Ectodermal cell (in vitro differentiated cells): ENCODE results near the gene CAB39.
"Not testable (repeated sequence)": the region's sequence is repeated elsewhere in the genome, so short reads cannot be mapped to it uniquely, and the experiment has no call there.

ENCODE experiments used
- H3K27ac ChIP-seq: 2 replicates; pipeline ENCODE4 v1.7.0; 2013; ENCODE audit warnings: mild to moderate bottlenecking, low read depth, low read length; ENCODE audit not compliant: insufficient read depth, poor library complexity, severe bottlenecking
- H3K27me3 ChIP-seq: 2 replicates; pipeline ENCODE4 v1.7.0; 2013; ENCODE audit warnings: mild to moderate bottlenecking, low read length; ENCODE audit not compliant: insufficient read depth, control insufficient read depth, poor library complexity, severe bottlenecking
- H3K36me3 ChIP-seq: one replicate; pipeline ENCODE4 v1.7.0; 2013; ENCODE audit warnings: low read length; ENCODE audit not compliant: control insufficient read depth, insufficient read depth
- H3K4me1 ChIP-seq: one replicate; pipeline ENCODE4 v1.7.0; 2013; ENCODE audit warnings: low read length; ENCODE audit not compliant: control insufficient read depth, insufficient read depth
- H3K4me3 ChIP-seq: 2 replicates; pipeline ENCODE4 v1.7.0; 2013; ENCODE audit warnings: low read depth, low read length, control low read depth; ENCODE audit not compliant: insufficient read depth
- H3K9me3 ChIP-seq: 2 replicates; pipeline ENCODE4 v1.7.0; 2013; ENCODE audit warnings: mild to moderate bottlenecking, low read length, moderate library complexity; ENCODE audit not compliant: control insufficient read depth
- WGBS, 2 experiments: methylation state at CpG; one replicate each; pipeline ENCODE4 v1.1.7; 2013; ENCODE audit warnings: missing lambda C conversion rate in 2 of 2; 5-methylcytosine and 5-hydroxymethylcytosine counted together

Gene CAB39

DNA sequence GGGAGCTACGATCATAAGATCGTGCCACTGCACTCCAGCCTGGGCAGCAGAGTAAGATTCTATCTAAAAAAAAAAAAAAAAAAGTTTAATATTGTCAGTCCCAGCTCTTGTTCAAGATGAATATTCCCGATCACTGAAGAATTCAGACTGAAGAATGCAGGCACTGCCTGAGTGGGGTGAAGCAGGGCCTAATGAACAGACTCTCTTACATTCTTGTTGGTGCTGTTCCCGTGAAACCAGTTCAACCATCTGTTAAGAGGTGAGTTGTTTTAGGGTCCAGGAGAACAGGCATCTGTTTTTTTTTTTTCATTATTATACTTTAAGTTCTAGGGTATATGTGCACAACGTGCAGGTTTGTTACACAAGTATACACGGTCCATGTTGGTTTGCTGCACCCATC is 17.1 kb upstream of the CAB39 start:
- Histone ChIP-seq H3K27me3 (no peaks in the 10 kb centered on the region), H3K9me3 (no peaks in the 10 kb centered on the region), H3K4me3 (no peak overlapping the region), H3K4me1 (no peaks in the 10 kb centered on the region), H3K36me3 (no peaks in the 10 kb centered on the region), H3K27ac (no peak overlapping the region)
- WGBS, 2 experiments, result 92 to 93% methylated on average over 6 of the region's 6 CpGs

DNA sequence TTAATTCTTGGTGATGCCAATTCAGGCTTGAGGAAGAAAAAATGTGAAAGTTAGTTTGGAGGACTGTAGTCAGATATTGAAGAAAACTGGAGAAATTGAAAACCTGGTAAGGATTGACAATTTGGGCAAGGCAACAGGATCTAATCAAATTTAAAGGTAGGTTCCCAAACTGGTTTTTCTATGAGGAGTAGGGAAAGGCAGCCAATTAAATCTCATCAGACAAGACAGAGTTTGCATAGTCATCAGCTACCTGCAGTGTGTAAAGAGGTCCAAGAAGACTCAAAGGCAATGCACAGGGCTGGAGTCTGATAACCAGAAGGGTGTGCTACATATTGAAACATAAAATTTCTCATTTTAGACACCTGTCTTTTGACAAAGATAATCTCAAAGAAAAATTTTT is 16.0 kb upstream of the CAB39 start:
- no peaks in the 10 kb centered on the region for H3K9me3 ChIP-seq
- no peaks in the 10 kb centered on the region for H3K4me1 ChIP-seq
- no peak overlapping the region for H3K4me3 ChIP-seq
- no peaks in the 10 kb centered on the region for H3K36me3 ChIP-seq
- no peak overlapping the region for H3K27ac ChIP-seq
- no peaks in the 10 kb centered on the region for H3K27me3 ChIP-seq

DNA sequence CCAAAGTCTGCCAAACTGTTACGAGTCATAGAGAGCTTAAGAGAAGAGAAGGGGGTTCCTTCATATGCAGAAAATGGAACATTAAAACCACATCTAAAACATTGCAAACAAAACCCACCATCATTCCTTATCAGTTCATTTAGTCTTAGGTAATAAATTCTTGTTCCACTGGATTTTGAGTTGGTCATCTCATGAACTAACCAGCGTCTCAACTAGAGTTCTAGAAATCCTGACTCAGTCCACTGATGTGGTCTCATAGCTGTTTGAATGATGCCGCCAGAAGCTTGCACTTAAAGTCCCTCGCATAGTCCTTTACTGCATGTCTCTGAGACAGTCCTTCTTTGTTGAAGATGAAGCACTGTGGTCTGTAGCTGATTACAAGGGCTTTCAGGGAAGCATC is 15.0 kb upstream of the CAB39 start:
- H3K4me1 ChIP-seq, result no peaks in the 10 kb centered on the region
- H3K9me3 ChIP-seq, result no peaks in the 10 kb centered on the region
- 98 to 99% methylated on average over 4 of the region's 4 CpGs for WGBS, 2 experiments
- no peaks in the 10 kb centered on the region for H3K27me3 ChIP-seq
- H3K4me3 ChIP-seq, result no peak overlapping the region
- no peaks in the 10 kb centered on the region for H3K36me3 ChIP-seq
- no peak overlapping the region for H3K27ac ChIP-seq

DNA sequence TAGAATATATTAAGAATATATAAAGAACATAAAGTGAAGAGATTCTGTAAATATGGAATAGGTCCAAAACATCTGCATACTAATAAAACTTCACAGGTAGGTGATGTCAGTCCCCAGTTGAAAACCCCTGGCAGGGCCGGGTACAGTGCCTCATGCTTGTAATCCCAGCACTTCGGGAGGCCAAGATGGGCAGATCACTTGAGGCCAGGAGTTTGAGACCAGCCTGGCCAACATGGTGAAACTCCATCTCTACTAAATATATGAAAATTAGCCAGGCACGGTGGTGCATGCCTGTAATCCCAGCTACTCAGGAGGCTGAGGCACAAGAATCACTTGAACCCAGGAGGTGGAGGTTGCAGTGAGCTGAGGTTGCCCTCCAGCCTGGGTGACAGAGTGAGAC is 13.9 kb upstream of the CAB39 start:
- not testable (repeated sequence) for H3K27me3 ChIP-seq, H3K27ac ChIP-seq, H3K9me3 ChIP-seq, H3K4me3 ChIP-seq, H3K4me1 ChIP-seq, H3K36me3 ChIP-seq
- 88 to 91% methylated on average over 3 of the region's 3 CpGs for WGBS, 2 experiments

DNA sequence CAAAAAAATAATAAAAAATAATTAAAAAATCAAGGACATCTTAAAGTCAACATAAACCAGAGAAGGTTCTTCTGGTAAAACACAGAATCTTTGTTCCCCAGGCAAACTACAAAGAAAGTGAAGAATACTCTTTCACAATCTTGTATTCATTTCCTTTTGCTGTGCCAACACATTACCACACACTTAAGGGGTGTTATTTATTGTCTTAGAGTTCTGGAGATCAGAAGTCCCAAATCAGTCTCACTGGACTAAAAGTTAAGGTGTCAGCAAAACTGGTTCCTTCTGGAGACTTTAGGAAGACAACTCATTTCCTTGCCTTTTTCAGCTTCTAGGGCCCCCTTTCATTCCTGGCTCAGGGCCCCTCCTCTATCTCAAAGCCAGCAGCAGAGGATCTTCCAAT is 12.2 kb upstream of the CAB39 start:
- no peak overlapping the region for H3K27ac ChIP-seq
- no peaks in the 10 kb centered on the region for H3K4me1 ChIP-seq
- H3K27me3 ChIP-seq, result no peaks in the 10 kb centered on the region
- H3K9me3 ChIP-seq, result no peaks in the 10 kb centered on the region
- H3K4me3 ChIP-seq, result no peak overlapping the region
- H3K36me3 ChIP-seq, result no peaks in the 10 kb centered on the region

DNA sequence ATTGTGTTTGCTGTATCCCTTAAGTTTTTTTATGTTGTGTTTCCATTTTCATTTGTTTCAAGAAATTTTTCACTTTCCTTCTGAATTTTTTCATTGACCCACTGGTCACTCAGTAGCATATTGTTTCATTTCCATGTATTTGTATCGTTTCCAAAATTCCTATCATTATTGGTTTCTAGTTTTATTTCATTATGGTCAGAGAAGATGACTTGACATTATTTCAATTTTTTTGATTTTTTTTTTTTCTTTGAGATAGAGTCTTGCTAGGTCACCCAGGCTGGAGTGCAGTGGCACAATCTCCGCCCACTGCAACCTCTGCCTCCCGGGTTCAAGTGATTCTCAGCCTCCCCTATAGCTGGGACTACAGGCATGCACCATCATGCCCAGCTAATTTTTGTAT is 11.3 kb upstream of the CAB39 start:
- H3K4me1 ChIP-seq, result no peaks in the 10 kb centered on the region
- no peak overlapping the region for H3K27ac ChIP-seq
- no peaks in the 10 kb centered on the region for H3K27me3 ChIP-seq
- H3K4me3 ChIP-seq, result no peak overlapping the region
- no peaks in the 10 kb centered on the region for H3K36me3 ChIP-seq
- no peaks in the 10 kb centered on the region for H3K9me3 ChIP-seq
- WGBS, 2 experiments, result 86 to 94% methylated on average over 2 to 3 of the region's 3 CpGs

DNA sequence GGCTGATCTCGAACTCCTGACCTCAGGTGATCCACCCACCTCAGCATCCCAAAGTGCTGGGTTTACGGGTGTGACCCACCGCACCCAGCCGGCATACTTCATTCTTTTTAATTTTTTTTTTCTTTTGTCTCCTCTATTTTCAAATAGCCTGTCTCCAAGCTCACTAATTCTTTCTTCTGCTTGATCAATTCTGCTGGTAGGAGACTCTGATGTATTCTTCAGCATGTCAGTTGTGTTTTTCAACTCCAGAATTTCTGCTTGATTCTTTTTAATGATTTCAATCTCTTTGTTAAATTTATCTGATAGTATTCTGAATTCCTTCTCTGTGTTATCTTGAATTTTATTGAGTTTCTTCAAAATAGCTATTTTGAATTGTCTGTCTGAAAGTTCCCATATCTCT is 10.2 kb upstream of the CAB39 start:
- H3K9me3 ChIP-seq, H3K27me3 ChIP-seq, H3K27ac ChIP-seq, H3K4me3 ChIP-seq, H3K36me3 ChIP-seq, H3K4me1 ChIP-seq: not testable (repeated sequence)
- 93 to 94% methylated on average over 4 of the region's 4 CpGs for WGBS, 2 experiments

DNA sequence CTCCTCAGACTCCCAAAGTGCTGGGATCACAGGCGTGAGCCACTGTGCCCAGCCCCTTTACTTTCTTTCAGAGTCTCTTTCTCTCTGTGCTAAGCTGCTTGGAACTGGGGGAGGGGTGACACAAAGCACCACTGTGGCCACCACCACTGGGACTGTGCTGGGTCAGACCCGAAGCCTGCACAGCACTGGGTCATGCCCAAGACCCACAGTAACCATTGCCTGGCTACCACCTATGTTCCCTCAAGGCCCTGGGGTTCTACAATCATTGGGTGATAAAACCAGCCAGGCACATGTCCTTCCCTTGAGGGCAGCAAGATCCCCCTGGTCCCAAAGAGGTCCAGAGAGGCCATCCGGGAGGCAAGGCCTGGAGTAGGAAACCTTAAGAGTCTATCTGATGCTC is 9.1 kb upstream of the CAB39 start:
- no peaks in the 10 kb centered on the region for H3K27me3 ChIP-seq
- no peak overlapping the region for H3K4me3 ChIP-seq
- no peaks in the 10 kb centered on the region for H3K9me3 ChIP-seq
- no peaks in the 10 kb centered on the region for H3K36me3 ChIP-seq
- 91% methylated on average over 3 of the region's 3 CpGs for WGBS, 2 experiments
- no peak overlapping the region for H3K27ac ChIP-seq
- no peaks in the 10 kb centered on the region for H3K4me1 ChIP-seq

DNA sequence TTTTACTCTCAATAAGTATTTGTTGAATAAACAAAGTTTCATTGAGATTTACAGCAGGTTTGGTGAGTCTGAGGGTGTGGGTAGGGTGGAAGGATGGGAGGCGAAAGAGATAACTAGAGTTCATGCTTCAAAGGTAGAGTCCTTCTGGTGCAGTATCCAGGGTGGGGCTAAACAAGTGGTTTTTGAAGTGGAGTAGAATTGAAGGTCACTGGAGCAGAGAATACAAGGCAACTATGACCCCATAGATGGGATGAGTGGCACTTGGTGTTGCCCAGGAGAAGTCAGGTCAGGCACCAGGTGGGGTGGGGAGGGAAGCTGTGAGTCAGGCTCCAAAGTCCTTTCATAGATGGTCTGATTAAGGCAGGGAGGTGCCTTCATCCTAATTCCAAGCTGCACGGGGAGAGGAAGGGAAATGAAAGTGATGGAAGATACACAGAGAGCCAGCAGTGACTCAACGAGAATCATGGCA is 6.6 kb upstream of the CAB39 start:
- no peaks in the 10 kb centered on the region for H3K9me3 ChIP-seq
- H3K4me3 ChIP-seq, result no peak overlapping the region
- 91 to 92% methylated on average over 3 of the region's 3 CpGs for WGBS, 2 experiments
- H3K27me3 ChIP-seq, result no peaks in the 10 kb centered on the region
- H3K4me1 ChIP-seq, result no peaks in the 10 kb centered on the region
- no peaks in the 10 kb centered on the region for H3K36me3 ChIP-seq
- H3K27ac ChIP-seq, result no peak overlapping the region

DNA sequence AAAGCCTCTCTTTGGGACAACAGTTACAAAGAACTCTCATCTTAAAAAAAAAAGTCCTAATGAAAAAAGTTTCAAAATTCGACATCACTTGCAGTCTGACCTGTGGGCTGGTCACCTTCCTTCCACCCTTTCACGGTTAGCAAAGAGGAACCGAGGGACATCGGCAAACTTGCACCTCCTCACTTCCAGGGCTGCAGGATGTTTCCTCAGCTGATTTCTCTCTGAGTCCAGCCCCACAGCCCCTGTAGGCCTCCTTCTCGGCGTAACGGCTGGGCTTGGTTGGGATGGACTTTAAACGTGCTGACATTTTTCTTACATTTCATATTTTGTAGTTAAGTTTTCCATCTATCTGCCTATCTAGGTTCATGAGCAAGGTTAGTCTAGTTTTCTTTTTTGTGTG is 5.7 kb upstream of the CAB39 start:
- 92 to 94% methylated on average over 8 of the region's 8 CpGs for WGBS, 2 experiments
- Histone ChIP-seq H3K27ac (no peak overlapping the region), H3K27me3 (no peaks in the 10 kb centered on the region), H3K4me1 (no peaks in the 10 kb centered on the region), H3K9me3 (no peaks in the 10 kb centered on the region), H3K36me3 (no peaks in the 10 kb centered on the region), H3K4me3 (no peak overlapping the region)

DNA sequence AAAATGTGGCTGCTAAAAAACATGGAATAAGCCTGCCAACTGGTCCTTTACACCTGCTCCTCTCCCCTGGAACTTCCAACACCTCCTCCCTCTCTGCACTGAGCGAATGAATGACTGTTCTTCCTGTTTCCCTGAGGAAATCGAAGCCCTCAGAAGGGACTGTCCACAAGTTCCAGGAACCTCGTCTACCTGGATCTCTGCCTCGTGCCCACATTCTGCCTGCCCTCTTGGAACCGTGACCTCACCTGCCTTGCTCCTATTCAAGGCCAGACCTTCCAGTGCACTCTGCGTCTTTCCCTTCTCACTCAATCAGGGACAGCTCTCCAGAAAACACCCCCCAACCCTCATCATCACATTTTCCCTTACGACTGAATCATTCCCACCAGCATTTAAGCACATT is 4.4 kb upstream of the CAB39 start:
- Histone ChIP-seq H3K4me3 (no peak overlapping the region), H3K9me3 (no peaks in the 10 kb centered on the region), H3K27ac (no peak overlapping the region), H3K36me3 (no peaks in the 10 kb centered on the region), H3K27me3 (no peaks in the 10 kb centered on the region), H3K4me1 (no peaks in the 10 kb centered on the region)
- 83 to 86% methylated on average over 7 of the region's 7 CpGs for WGBS, 2 experiments
